Rectal smooth muscle tissue (tissue), 1 donor: Measurements from ENCODE around the gene OSTF1.
A peak's percentile ranks its signal among the peaks of the same experiment; 100 is the strongest.

Experiments
- H3K27ac ChIP-seq: one replicate; pipeline ENCODE4 v1.7.0; 2013; ENCODE audit warnings: low read depth, low read length, inconsistent platforms
- H3K27me3 ChIP-seq: one replicate; pipeline ENCODE4 v1.7.0; 2013; ENCODE audit warnings: low read length; ENCODE audit not compliant: control insufficient read depth, insufficient read depth
- H3K36me3 ChIP-seq: one replicate; pipeline ENCODE4 v1.7.0; 2013; ENCODE audit warnings: low read length; ENCODE audit not compliant: control insufficient read depth, insufficient read depth
- H3K4me1 ChIP-seq: one replicate; pipeline ENCODE4 v1.7.0; 2013; ENCODE audit warnings: low read length; ENCODE audit not compliant: control insufficient read depth, insufficient read depth
- H3K4me3 ChIP-seq: one replicate; pipeline ENCODE4 v1.7.0; 2013; ENCODE audit warnings: low read length
- H3K9ac ChIP-seq: one replicate; pipeline ENCODE4 v1.7.0; 2013; ENCODE audit warnings: low read length

OSTF1 gene

GRCh38 chr9:75064307-75065025 is 23.8 kb upstream of the OSTF1 start:
- H3K9ac ChIP-seq, result no peak overlapping the region
- H3K4me1 ChIP-seq, result peaks cover 4% of the 10 kb centered on the region
- H3K36me3 ChIP-seq, result no peaks in the 10 kb centered on the region
- no peak overlapping the region for H3K27ac ChIP-seq
- no peak overlapping the region for H3K4me3 ChIP-seq
- H3K27me3 ChIP-seq, result no peaks in the 10 kb centered on the region

DNA sequence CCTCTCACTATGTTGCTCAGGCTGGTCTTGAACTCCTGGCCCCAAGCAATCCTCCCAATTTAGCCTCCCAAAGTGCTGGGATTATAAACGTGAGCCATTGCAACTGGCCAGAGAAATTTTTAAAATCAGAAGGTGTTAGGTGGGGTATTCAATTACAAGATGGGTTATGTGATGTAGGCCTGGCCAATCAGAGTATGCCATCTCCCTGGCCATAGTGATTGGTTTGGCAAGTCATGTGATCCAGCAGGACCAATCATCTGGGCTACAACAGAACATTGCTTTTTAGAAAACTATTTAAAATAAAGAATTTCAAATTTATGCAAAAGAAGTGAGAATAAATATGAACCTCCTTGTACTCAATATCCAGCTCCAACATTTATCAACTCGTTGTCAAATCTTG is 22.8 kb upstream of the OSTF1 start:
- H3K36me3 ChIP-seq, result no peaks in the 10 kb centered on the region
- no peak overlapping the region for H3K4me3 ChIP-seq
- no peaks in the 10 kb centered on the region for H3K27me3 ChIP-seq
- H3K4me1 ChIP-seq, result peaks cover 4% of the 10 kb centered on the region
- H3K27ac ChIP-seq, result no peak overlapping the region
- no peak overlapping the region for H3K9ac ChIP-seq

GRCh38 chr9:75067894-75068293 is 20.4 kb upstream of the OSTF1 start:
- Histone ChIP-seq H3K27ac (no peak overlapping the region), H3K9ac (no peak overlapping the region), H3K36me3 (no peaks in the 10 kb centered on the region), H3K4me3 (no peak overlapping the region), H3K27me3 (no peaks in the 10 kb centered on the region), H3K4me1 (peaks cover 4% of the 10 kb centered on the region)

DNA sequence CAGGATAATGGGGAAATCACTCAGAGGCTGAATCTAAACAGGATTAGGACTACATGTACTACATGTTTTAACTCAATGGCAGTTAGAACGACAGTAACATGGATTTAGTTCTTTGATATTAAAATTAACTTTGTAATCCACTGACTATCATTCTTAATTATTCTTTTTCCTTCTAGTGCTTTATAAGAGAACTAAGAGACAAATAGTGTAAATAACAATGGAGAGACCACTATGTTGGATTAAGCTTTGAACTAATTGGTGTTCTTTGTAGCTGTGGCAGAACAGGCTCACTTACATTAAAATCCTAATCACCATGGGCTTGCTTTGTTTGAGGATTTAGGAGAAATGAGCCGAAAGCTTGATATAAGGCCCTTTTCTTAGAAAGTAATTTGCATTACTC is 19.1 kb upstream of the OSTF1 start:
- no peak overlapping the region for H3K4me3 ChIP-seq
- H3K27ac ChIP-seq, result no peak overlapping the region
- H3K4me1 ChIP-seq, result peaks cover 3% of the 10 kb centered on the region
- H3K9ac ChIP-seq, result no peak overlapping the region
- H3K36me3 ChIP-seq, result no peaks in the 10 kb centered on the region
- no peaks in the 10 kb centered on the region for H3K27me3 ChIP-seq

GRCh38 chr9:75071530-75072122 is 16.7 kb upstream of the OSTF1 start:
- no peak overlapping the region for H3K4me3 ChIP-seq
- H3K9ac ChIP-seq, result no peak overlapping the region
- no peaks in the 10 kb centered on the region for H3K4me1 ChIP-seq
- no peaks in the 10 kb centered on the region for H3K36me3 ChIP-seq
- H3K27ac ChIP-seq, result no peak overlapping the region
- H3K27me3 ChIP-seq, result no peaks in the 10 kb centered on the region

- H3K4me1 ChIP-seq, result no peaks in the 10 kb centered on the region
- H3K27ac ChIP-seq, result no peak overlapping the region
- H3K4me3 ChIP-seq, result no peak overlapping the region
- H3K36me3 ChIP-seq, result no peaks in the 10 kb centered on the region
- no peak overlapping the region for H3K9ac ChIP-seq
- no peaks in the 10 kb centered on the region for H3K27me3 ChIP-seq
Observed at GRCh38 chr9:75072895-75073294, 15.4 kb upstream of the OSTF1 start.

DNA sequence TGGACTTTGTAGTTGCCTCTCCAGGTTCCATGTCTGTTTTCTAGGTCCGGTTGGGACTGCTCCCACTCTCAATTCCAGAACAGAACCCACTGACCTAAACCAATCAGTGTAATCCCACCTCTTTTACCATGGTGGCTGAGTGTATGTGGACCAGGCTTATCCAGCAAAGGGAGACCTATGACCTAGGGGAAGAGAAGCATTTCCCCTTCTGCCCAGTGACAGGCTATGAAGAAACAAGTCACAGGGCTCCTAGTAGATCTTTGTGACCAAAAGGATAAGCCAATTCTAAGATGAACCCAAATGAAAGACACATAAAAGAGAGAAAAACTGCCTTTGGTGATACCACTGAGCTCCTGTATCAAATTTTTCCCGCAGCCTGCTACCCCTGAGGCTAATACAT is 6.7 kb upstream of the OSTF1 start:
- Histone ChIP-seq H3K4me3 (no peak overlapping the region), H3K27me3 (no peaks in the 10 kb centered on the region), H3K36me3 (peaks cover 4% of the 10 kb centered on the region), H3K4me1 (no peaks in the 10 kb centered on the region), H3K9ac (no peak overlapping the region), H3K27ac (no peak overlapping the region)

- Histone ChIP-seq H3K9ac (no peak overlapping the region), H3K27ac (no peak overlapping the region)
Observed at GRCh38 chr9:75083188-75083970, 4.9 kb upstream of the OSTF1 start.

DNA sequence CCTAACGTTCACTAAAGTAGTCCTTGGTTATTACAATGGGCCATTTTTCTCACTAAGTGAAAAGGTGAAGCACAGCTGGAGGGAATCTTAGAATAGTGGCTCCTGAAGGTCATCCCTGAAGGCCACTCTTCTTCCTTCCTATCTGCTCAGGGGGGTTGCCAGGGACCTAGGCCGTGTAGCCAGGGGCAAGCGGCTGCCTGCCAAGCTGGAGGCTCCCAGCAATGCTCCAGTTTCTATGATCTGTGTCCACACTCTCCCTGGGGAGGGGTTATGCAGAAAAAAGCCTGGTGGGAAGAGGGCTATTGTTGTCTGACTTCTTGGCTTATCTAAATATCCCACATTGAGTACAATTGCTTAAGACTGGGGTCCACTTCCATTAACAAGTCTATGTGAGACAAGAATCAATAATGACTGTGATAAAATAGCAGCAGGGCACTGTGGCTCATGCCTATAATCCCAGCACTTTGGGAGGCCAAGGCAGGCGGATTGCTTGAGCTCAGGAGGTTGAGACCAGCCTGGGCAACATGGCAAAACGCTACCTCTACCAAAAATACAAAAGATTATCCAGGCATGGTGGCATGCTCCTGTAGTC is 4.1 kb upstream of the OSTF1 start:
- Histone ChIP-seq H3K27ac (no peak overlapping the region), H3K27me3 (no peaks in the 10 kb centered on the region), H3K9ac (no peak overlapping the region), H3K4me3 (no peak overlapping the region), H3K36me3 (peaks cover 4% of the 10 kb centered on the region), H3K4me1 (no peaks in the 10 kb centered on the region)

More at GRCh38 chr9:75083188-75083970, 4.9 kb upstream of the OSTF1 start:
- H3K4me3 ChIP-seq, result no peak overlapping the region
- H3K27me3 ChIP-seq, result no peaks in the 10 kb centered on the region
- H3K36me3 ChIP-seq, result peaks cover 4% of the 10 kb centered on the region
- H3K4me1 ChIP-seq, result no peaks in the 10 kb centered on the region

- H3K4me1 ChIP-seq, result no peaks in the 10 kb centered on the region
- H3K27ac ChIP-seq, result no peak overlapping the region
- H3K9ac ChIP-seq, result no peak overlapping the region
- H3K4me3 ChIP-seq, result no peak overlapping the region
- peaks cover 4% of the 10 kb centered on the region for H3K36me3 ChIP-seq
- no peaks in the 10 kb centered on the region for H3K27me3 ChIP-seq
Observed at GRCh38 chr9:75085640-75086039, 2.7 kb upstream of the OSTF1 start.

- Histone ChIP-seq H3K4me1 (no peaks in the 10 kb centered on the region), H3K4me3 (peak overlapping the region; percentile 70), H3K27ac (no peak overlapping the region), H3K36me3 (peaks cover 1% of the 10 kb centered on the region), H3K27me3 (no peaks in the 10 kb centered on the region), H3K9ac (peak overlapping the region; percentile 75)
Observed at GRCh38 chr9:75086541-75087288, 1.6 kb upstream of the OSTF1 start.

GRCh38 chr9:75087289-75087823 is 958 bp upstream of the OSTF1 start:
- Histone ChIP-seq H3K36me3 (no peaks in the 10 kb centered on the region), H3K4me3 (peak overlapping the region; percentile 70), H3K9ac (peak overlapping the region; percentile 75), H3K4me1 (no peaks in the 10 kb centered on the region), H3K27ac (peak overlapping the region; percentile 62), H3K27me3 (no peaks in the 10 kb centered on the region)
